GM10248 (cell line): ENCODE measurements around the gene GOLGA6D.
A peak's percentile ranks its signal among the peaks of the same experiment; 100 is the strongest.
"Not testable (repeated sequence)": the region's sequence is repeated elsewhere in the genome, so short reads cannot be mapped to it uniquely, and the experiment has no call there.

Experiments used
- CTCF ChIA-PET: fragments of 300-600 bp; sonication (Branson Sonifier 250); formaldehyde crosslinking; extraction: SDS; loops from one replicate; lab custom pipeline; 2021; ENCODE audit warnings: antibody characterized with exemption; lab: Yijun Ruan, JAX
- POLR2A ChIA-PET: fragments of 350-650 bp; sonication (Branson Sonifier 250); formaldehyde crosslinking; extraction: SDS; loops from one replicate; lab custom pipeline; 2020; ENCODE audit warnings: antibody characterized with exemption; lab: Yijun Ruan, JAX
- DNase-seq: peaks from one replicate; pipeline ENCODE4 v3.0.0; 2012; ENCODE audit errors: extremely low spot score
- TF ChIP-seq, protein P1 (sequence below): IDR thresholded peaks from 2 replicates; pipeline ENCODE4 v1.5.1; 2012; ENCODE audit warnings: mild to moderate bottlenecking, low read depth; ENCODE audit errors: extremely low read depth, missing control alignments, control extremely low read depth

Gene GOLGA6D

DNA sequence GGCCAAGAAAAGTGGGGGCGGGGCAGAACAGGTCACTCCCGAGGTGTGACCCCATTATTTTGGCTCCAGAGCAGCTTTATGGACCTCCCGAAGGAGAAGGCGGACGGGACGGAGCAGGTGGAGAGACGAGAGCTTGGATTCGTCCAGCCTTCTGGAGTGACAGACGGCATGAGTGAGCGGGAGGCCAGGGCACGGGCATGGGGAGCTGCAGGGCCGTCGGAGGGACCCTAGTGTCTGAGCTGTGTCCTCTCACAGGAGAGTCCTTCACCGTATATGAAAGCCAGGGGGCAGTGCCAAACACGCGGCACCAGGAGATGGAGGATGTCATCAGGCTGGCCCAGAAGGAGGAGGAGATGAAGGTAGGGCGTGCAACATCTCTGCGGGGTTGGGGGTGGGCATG lies 11.0 kb downstream of the GOLGA6D start:
- DNase-seq, POLR2A ChIA-PET, CTCF ChIA-PET: not testable (repeated sequence)

DNA sequence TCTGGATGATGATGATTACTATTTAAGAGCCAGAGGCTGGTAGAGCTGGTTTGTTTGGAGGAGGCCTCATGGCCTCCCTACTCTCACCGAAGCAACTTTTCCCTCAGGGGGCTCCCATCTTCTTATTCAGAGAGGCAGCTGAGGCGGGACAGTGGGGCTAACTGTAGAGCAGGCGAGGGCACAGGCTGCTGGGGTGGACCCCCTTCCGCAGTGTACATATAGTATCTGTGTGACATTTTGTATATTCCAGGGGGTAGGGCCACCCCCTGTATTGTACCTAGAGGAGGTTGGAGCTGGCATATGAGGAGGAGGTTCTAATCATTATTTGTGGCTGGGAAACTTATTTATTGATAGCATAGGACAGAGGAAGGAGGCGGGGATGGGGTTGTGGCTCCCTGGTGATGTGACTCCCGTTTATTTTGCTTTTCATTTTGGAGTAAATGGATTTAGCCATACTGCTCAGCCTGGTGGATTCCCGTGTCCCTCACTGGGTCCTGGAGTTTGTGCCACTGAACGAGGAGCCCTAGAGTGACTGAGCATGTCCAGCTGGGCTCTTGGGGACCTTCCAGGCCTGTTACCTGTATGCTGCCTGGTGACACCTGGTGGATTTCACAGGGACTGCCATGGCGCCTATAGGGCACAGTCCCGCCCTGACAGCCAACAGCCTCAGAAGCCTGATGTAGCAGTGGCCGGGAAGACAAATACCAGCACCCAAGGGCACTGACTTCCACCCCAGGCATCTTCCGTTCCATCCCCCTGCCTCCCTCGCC lies 16.1 kb downstream of the GOLGA6D start:
- DNase-seq, POLR2A ChIA-PET, CTCF ChIA-PET: not testable (repeated sequence)

DNA sequence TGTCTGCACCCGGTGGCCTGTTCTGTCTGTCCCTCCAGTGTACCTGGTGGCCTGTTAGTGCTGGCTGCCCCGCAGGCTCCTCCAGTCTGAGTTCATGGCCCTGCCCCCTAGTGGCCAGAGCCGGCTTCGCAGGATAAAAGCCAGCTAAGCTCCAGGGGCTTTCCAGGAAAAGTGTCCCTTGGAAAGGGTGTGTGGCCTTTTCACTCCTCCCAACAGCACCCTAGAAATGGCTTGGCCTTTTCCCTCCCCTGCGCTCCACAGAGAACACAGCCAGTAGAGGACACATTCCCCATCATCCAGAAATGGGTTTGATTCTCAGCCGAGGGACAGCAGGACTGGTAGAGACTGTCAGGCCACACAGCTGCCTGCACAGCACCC lies 16.7 kb downstream of the GOLGA6D start:
- TF ChIP-seq, protein P1, sequence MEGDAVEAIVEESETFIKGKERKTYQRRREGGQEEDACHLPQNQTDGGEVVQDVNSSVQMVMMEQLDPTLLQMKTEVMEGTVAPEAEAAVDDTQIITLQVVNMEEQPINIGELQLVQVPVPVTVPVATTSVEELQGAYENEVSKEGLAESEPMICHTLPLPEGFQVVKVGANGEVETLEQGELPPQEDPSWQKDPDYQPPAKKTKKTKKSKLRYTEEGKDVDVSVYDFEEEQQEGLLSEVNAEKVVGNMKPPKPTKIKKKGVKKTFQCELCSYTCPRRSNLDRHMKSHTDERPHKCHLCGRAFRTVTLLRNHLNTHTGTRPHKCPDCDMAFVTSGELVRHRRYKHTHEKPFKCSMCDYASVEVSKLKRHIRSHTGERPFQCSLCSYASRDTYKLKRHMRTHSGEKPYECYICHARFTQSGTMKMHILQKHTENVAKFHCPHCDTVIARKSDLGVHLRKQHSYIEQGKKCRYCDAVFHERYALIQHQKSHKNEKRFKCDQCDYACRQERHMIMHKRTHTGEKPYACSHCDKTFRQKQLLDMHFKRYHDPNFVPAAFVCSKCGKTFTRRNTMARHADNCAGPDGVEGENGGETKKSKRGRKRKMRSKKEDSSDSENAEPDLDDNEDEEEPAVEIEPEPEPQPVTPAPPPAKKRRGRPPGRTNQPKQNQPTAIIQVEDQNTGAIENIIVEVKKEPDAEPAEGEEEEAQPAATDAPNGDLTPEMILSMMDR: peak; percentile 43
- CTCF ChIA-PET, DNase-seq, POLR2A ChIA-PET: not testable (repeated sequence)

DNA sequence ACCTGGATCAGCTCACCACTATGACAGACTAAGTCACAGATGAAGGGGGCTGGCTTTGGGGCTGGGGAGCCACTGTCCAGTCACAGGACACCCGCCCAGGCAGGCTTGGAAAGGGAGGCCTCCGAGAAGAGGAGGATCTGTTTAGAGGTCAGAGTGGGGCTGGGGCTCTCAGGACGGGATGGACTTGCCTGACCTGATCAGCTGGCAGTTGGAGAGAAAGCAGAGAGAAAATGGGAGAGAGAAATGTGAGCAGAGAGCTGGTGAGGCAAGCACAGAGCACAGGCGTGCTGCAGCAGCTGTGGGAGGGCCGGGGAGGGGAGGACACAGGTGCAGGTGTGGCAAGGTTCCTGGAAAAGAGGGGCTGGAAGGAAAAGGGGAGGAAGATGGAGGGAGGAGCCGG lies 17.4 kb downstream of the GOLGA6D start:
- DNase-seq: not testable (repeated sequence)
- CTCF ChIA-PET: interaction anchor here (1.0 kb wide), 1 partner anchor 275 kb away, joined by 3 read pairs; no protein-coding TSS in a partner anchor
- POLR2A ChIA-PET: interaction anchor here (0.5 kb wide), 1 partner anchor 366 kb away, joined by 3 read pairs; no protein-coding TSS in a partner anchor

DNA sequence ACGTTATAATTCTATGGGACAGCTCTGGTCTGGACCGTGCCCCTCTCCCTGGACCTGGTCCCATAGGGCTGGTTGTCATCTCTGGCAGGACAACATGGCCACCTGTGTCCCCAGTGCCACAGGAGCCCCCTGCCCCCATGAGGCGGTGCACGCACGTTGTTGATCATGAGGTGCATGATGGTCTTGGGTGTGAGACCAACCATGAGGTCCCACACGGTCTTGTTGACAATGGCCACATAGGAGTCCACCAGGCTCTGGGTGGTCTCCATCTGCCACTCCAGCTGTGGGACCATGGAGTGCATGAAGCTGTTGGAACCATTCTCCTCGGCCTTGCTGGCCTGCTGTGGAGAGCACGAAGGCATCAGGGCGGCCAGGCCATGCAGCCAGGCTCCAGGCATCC lies 19.7 kb downstream of the GOLGA6D start:
- ChIA-PET POLR2A (no interaction called here), CTCF (no interaction called here)
- TF ChIP-seq, protein P1: no peak
- no peak for DNase-seq

DNA sequence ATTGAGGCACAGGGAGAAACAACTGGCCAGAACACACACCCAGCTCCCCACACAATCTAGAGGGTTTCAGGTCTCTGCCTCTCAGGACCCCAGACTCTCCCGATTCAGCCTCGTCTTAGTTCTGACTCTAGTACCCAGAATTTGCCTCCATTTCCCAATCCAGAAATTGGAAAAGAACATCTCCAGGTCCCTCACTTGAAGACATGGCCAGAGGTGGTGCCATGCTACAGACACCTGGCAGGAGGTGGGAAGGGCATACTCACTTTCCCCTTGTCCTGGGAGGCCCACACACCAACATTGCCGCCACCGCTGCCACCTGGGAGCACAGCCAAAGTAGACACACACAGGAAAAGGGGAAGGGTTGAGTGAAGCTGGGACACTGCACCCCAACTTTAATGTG lies 20.1 kb downstream of the GOLGA6D start:
- POLR2A ChIA-PET, CTCF ChIA-PET, DNase-seq: not testable (repeated sequence)

DNA sequence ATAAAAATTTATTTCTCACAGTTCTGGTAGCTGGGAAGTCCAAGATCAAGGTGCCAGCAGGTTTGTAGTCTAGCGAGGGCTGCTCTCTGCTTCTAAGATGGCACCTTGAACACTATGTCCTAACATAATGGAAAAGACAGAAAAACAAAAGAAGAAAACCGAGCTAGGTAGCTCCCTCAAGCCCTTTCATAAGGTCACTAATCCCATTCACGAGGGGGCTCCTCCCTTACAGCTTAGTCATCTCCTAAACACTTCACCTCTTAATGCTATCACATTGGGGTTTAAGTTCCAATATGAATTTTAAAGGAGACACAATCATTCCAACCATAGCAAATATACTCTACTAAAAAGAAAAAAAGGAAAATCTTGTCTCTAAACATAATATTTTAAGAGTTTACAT lies 23.6 kb downstream of the GOLGA6D start:
- POLR2A ChIA-PET: interaction anchor here (0.6 kb wide), 1 partner anchor 411 kb away, joined by 3 read pairs; no protein-coding TSS in a partner anchor
- CTCF ChIA-PET: no interaction called here
- no peak for DNase-seq
- TF ChIP-seq, protein P1: no peak

DNA sequence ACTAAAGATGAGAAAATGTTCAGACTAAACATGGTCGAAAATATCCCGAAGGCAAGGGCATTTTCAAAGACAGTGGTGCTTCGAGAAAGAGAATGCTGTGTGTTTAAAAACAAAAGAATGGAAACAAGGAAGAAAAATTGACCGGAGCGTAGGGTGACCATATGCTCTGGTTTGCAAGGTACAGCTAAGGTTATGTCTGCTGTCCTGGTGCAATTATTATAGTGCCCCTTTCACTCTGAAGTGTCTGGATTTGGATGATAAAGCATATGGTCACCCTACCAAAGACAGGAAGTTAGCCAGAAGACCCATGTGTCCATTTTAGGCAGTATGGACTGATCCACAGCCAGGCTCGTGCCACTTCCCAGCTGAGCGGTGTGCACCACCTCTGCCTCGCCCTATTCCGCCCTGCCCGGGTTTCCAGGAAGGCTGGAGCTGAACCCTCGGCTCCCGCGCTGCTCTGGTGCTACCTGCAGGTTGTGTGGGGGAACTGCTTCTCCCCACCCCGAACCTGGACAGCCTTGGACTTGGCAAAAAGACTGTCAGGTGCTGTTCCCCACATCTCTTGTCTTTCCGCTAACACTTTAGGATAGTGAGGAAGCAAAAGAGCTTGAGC lies 25.2 kb downstream of the GOLGA6D start:
- TF ChIP-seq, protein P1: peak; percentile 33
- peak; percentile 46 for DNase-seq
- POLR2A ChIA-PET: no interaction called here
- CTCF ChIA-PET: no interaction called here
